NCI-H1436 (cell line): Measurements from ENCODE around the gene PMM2.
"Not testable (repeated sequence)": the region's sequence is repeated elsewhere in the genome, so short reads cannot be mapped to it uniquely, and the experiment has no call there.

Experiments
- DNase-seq: peaks from one replicate; lab custom pipeline; 2025; lab: John Stamatoyannopoulos, UW

Gene PMM2

DNA sequence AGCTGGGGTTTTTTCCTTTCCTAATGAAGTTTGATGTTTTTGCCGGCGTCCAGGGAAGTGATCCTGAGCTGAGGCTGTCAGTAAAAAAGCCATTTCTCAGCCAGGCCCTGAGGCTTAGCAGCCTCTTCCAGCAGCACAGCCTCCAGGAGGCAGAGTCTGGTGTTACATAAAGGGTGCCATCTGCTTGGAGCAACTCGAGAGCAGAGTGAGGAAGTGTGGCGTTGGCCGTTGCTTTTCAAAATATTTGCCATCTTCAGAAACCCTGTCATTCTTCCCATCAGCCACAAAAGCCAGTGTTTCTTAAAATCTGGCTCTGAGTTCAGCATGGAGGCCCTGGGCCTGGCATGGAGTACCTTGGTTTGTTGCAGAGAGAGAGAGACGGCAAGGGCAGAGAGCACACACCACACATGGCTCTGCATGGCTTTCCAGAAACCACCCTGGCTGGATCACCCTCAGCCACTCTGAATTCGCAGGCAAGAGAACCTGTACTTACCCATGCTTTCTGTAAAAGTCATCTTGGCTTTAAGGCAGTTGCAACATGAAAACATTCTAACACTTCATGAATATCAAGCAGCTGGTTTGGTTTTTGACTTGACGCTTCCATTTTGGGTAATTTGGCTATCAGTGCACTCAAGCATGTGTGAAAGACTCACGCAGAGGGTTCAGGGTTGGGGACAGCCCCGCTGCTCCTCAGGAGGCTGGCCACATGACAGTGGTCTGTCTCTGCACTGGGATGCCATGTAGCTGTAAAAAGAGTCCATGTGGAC is 21.0 kb downstream of the PMM2 start:
- no peak for DNase-seq

DNA sequence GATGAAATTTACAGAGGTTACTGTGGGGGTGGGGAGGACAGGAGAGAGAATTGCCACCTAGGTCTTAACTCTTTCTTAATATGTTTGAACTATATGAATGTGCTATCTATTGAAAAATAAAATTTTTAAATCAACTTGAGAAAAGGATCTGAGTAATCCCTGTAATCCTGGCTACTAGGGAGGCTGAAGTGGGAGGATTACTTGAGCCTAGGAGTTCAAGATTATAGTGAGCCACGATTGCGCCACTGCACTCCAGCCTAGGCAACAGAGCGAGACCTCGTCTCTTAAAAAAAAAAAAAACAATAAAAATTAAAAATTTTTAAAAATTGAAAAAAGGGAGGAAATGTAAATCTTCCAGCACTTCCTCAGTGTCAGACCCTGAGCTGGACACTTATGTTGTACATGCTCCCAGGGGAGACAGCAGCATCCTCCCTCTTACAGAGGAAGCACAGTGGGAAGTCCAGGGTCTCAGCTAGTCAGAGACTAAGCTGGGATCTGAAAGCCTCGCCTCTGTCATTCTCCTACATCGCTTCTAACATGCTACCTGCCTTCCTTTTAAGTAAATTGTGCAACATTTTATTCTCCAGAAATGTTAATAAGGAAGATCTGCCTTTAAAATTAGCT is 21.9 kb downstream of the PMM2 start:
- DNase-seq, result no peak

DNA sequence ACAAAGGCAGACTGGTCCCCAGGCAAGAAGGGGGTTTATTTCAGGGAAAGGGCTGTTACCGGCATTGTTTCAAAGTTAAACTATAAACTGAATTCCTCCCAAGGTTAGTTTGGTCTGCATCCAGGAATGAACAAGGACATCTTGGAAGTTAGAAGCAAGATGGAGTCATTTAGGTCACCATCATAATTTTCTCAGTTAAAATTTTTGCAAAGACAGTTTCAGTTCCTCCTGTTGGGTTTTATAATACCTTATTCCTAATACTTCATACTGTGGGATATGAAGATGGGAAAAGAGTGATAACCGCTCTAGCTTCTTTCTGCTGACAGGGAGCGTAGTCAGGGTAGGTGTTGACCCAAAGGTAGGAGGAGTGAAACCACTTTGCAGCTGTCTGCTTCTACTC is 24.8 kb downstream of the PMM2 start:
- DNase-seq, result no peak

- DNase-seq, result no peak
Observed at GRCh38 chr16:8826278-8826879, 28.7 kb downstream of the PMM2 start.

- no peak for DNase-seq
Observed at GRCh38 chr16:8828541-8829165, 31.0 kb downstream of the PMM2 start.

DNA sequence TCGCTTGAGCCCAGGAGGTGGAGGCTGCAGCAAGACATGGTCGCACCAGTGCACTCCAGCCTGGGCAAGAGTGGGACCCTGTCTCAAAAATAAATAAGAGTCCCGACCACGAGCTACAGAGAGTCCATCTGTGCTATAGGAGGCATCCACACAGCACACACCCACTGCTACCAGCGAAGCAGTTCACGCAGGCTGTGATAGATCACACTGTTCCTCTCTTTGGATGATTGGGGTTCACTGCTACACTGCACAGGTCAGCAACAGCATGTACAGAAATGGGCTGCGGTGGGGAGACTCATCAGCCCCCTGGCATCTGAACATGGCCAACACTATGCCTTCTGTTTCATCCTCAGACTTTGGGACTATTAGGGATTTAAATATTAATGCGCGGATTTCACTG is 33.8 kb downstream of the PMM2 start:
- no peak for DNase-seq

GRCh38 chr16:8831871-8832716 is 34.5 kb downstream of the PMM2 start:
- DNase-seq, result no peak

DNA sequence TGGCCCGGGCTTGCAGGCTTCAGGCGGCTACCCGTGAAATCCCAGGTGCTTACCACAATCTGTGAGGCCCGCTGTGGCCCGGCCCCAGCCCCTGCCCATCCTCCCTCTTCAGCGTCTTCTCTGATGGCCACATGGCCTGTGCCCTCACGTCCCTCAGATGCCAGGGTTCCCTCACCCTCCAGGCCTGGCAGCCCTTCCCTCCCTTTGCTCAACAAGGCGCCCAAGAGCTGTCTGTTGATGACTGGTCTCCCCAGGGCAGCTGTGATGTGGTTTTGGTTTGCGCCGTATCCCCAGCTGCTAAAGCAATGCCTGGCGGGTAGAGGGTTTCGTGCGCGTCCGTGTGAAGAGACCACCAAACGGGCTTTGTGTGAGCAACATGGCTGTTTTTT is 35.1 kb downstream of the PMM2 start:
- DNase-seq, result no peak

- not testable (repeated sequence) for DNase-seq
Observed at GRCh38 chr16:8836797-8837196, 39.2 kb downstream of the PMM2 start.

- not testable (repeated sequence) for DNase-seq
Observed at GRCh38 chr16:8837594-8837993, 40.0 kb downstream of the PMM2 start.

- DNase-seq, result not testable (repeated sequence)
Observed at GRCh38 chr16:8842016-8842415, 44.4 kb downstream of the PMM2 start.

DNA sequence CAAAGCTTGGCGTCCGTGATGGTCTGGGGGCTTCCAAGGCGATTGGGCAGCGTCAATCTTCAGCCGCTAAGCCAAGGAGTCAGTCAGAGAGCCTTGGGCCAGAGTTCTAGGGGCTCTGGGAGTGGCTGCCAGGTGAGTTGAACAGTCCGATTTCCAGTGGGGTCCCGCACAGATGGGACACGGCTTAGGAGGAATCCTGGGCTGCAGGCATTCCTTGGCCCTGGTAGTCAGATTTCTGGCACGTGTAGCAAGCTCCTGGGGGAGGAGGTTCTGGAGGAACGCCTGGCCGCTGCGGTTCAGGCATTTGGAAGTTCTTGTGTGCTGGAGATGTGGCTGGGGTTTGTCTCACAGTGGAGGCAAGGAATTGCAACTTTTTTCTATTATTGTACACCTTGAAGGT is 45.7 kb downstream of the PMM2 start:
- DNase-seq, result not testable (repeated sequence)

DNA sequence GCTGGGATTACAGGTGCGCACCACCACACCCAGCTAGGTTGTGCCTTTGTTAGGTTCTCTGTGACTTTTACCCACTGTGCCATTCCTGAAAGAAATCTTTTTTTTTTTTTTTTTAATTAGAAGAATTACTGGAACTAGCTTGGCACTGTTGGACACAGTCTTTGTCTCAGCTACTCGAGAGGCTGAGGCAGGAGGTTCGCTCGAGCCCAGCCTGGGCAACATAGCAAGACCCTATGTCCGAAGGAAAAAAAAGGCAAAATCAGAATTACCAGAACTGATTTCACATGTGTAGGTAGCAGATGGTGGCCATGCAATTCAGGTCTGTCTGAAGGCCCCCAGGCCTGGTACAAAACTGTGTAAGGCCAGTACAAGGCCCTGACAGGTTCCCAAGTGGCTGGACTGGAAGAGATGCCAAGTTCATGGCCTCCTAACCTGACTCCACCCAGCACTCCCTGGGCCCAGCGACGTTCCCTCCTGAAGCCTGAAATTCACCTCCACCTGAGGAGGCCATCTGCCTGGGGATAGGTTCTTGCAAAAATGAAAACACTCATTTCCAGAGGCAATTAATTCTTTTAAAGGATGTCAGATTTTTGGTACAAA is 48.2 kb downstream of the PMM2 start:
- no peak for DNase-seq

GRCh38 chr16:8846401-8846932 is 48.8 kb downstream of the PMM2 start:
- DNase-seq, result no peak

DNA sequence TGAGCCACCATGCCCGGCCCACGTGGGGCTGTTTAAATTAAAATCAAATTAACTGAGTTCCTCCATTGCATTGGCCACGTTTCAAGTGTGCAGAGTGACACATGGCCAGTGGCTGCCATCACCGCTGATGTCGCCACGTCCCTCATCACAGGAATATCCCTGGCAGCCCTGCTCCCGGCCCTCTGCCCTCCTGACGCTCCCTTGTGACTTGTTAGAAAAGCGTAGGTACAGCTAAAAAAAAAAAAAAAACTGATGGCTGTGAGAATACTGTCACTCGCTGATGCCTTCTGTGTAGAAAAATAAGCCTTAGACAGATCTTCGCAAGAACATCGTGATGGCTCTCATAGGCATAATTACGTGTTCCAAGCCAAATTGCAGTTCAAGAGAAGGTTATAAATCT is 49.5 kb downstream of the PMM2 start:
- no peak for DNase-seq

DNA sequence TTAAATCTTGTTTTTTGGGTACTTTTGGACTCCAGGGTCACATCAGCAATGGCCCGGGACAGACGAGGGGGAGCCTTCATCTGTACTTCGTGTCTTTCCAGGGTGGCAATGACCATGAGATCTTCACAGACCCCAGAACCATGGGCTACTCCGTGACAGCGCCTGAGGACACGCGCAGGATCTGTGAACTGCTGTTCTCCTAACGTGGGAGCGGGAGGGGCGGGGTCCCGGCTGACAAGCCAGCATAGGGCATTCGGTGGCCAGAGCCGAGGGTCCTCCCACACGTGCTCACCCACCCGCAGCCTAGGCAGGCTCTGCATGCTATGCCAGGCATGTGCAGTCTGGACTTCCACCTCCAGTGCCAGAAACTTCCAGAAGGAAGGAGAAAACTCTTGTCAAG is 50.0 kb downstream of the PMM2 start:
- DNase-seq, result no peak

DNA sequence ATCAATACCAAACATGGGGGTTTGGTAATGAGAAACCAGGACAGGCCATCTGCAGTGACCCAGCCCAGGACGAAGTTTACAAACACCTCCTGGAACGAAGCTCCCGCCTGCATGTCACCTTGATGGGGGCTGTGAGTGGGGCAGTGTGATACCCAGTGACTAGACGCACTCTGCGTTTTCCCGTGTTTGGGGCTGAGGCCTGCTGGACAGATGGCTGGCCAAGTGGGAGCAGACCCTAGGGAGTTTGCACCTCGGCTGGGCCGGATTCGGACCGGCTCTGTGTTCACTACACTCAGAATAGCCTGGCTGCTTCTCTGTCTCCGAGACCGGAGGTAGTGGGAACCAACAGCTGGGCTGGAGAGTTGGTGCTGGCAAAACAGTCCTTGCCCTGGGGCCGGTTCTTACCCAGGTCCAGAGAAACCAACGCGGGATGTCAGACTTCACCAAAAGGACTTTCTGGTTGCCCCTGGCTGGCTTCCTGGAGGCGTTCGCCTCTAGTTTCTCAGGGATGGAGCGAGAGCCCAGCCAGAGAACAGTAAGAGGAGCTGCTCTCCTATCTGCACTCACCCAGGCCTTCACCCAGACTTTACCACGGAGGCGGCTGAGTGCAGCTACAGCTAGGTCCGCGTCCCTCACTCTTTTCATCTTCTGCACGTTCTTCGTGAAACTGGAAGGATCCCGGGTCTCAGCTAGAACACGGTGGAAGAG is 50.7 kb downstream of the PMM2 start:
- DNase-seq, result no peak

GRCh38 chr16:8848939-8849391 is 51.3 kb downstream of the PMM2 start:
- DNase-seq, result no peak

DNA sequence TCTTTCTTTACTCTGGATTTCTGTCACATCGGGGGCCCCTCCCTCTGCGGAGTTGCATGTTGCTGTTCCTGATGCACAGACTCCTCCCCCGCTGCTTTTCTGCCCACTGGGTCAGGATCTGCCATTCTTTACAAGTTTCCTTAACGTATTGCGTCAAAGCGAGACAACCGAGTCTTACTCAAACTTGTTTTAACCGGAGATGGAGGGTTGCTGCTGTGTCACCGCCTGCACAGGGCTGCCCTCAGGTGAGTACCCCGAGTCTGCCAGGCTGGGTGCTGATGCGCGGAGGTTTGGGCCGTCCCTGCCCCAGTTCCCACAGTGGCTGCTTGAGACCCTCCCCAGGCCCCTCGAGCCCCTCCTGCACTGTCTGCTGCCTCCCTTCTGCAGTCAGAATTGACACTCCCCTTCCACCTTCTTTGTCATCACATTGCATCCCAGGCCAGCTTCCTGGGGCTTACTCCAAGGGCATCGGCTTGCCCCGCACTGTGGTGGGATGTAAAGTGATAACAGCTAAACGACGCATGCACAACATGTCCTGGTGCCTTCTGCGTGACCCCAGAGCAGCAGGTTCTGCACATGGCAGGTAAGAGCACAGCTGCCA is 51.9 kb downstream of the PMM2 start:
- DNase-seq, result no peak

GRCh38 chr16:8850279-8850885 is 52.7 kb downstream of the PMM2 start:
- DNase-seq, result no peak
